Mesendoderm (in vitro differentiated cells): ENCODE measurements around the gene SP3.

Experiments used
- DNase-seq: peaks from one replicate; pipeline ENCODE4 v3.0.0; 2013
- H2AK5ac ChIP-seq: 2 replicates; pipeline ENCODE4 v1.6.1; 2013; ENCODE audit warnings: low read length, inconsistent platforms
- H2BK120ac ChIP-seq: 2 replicates; pipeline ENCODE4 v1.6.1; 2013; ENCODE audit warnings: low read depth, mild to moderate bottlenecking, low read length, moderate library complexity, mixed read lengths
- H2BK15ac ChIP-seq: replicated peaks from 2 replicates; pipeline ENCODE4 v1.6.1; 2013; ENCODE audit warnings: low read depth, mild to moderate bottlenecking, moderate library complexity
- H2BK5ac ChIP-seq: 2 replicates; pipeline ENCODE4 v1.6.1; 2013; ENCODE audit warnings: low read length, inconsistent platforms
- H3K18ac ChIP-seq: 2 replicates; pipeline ENCODE4 v1.6.1; 2013; ENCODE audit warnings: mild to moderate bottlenecking, low read length, mixed read lengths
- H3K23ac ChIP-seq: one replicate; pipeline ENCODE4 v1.6.1; 2013; ENCODE audit warnings: low read length
- H3K27ac ChIP-seq: 2 replicates; pipeline ENCODE4 v1.5.1; 2013; ENCODE audit warnings: low read depth, mild to moderate bottlenecking, inconsistent platforms, low read length, moderate library complexity
- H3K27me3 ChIP-seq: 2 replicates; pipeline ENCODE4 v1.6.1; 2013; ENCODE audit warnings: low read length, control low read depth, mild to moderate bottlenecking, inconsistent platforms; ENCODE audit not compliant: insufficient read depth, poor library complexity
- H3K36me3 ChIP-seq: 2 replicates; pipeline ENCODE4 v1.6.1; 2013; ENCODE audit warnings: low read length, inconsistent platforms; ENCODE audit not compliant: control insufficient read depth, insufficient read depth
- H3K4ac ChIP-seq: one replicate; pipeline ENCODE4 v1.6.1; 2013; ENCODE audit warnings: low read depth, mild to moderate bottlenecking, low read length, moderate library complexity
- H3K4me1 ChIP-seq: 2 replicates; pipeline ENCODE4 v1.6.1; 2013; ENCODE audit warnings: low read depth, low read length, inconsistent platforms; ENCODE audit not compliant: control insufficient read depth
- H3K4me2 ChIP-seq: 2 replicates; pipeline ENCODE4 v1.6.1; 2013; ENCODE audit warnings: low read length
- H3K4me3 ChIP-seq: 2 replicates; pipeline ENCODE4 v1.5.1; 2013; ENCODE audit warnings: mild to moderate bottlenecking, low read length
- H3K56ac ChIP-seq: one replicate; pipeline ENCODE4 v1.6.1; 2013; ENCODE audit warnings: low read length
- H3K79me1 ChIP-seq: 2 replicates; pipeline ENCODE4 v1.6.1; 2013; ENCODE audit warnings: low read length, inconsistent platforms
- H3K79me2 ChIP-seq: 2 replicates; pipeline ENCODE4 v1.6.1; 2013; ENCODE audit warnings: mild to moderate bottlenecking, low read length; ENCODE audit not compliant: control insufficient read depth, insufficient read depth
- H3K9ac ChIP-seq: 2 replicates; pipeline ENCODE4 v1.6.1; 2013; ENCODE audit warnings: low read length, inconsistent platforms
- H4K5ac ChIP-seq: one replicate; pipeline ENCODE4 v1.6.1; 2013; ENCODE audit warnings: low read length
- H4K8ac ChIP-seq: one replicate; pipeline ENCODE4 v1.6.1; 2013; ENCODE audit warnings: low read depth, mild to moderate bottlenecking, control low read depth, low read length, moderate library complexity
- WGBS: extraction: QIAGEN DNeasy Blood & Tissue Kit; methylation state at CpG from one replicate; pipeline ENCODE4 v1.1.7; 2013; ENCODE audit warnings: low lambda C conversion rate, missing lambda C conversion rate; ENCODE audit not compliant: insufficient coverage; ENCODE audit errors: extremely low coverage; 5-methylcytosine and 5-hydroxymethylcytosine counted together

SP3 gene

DNA sequence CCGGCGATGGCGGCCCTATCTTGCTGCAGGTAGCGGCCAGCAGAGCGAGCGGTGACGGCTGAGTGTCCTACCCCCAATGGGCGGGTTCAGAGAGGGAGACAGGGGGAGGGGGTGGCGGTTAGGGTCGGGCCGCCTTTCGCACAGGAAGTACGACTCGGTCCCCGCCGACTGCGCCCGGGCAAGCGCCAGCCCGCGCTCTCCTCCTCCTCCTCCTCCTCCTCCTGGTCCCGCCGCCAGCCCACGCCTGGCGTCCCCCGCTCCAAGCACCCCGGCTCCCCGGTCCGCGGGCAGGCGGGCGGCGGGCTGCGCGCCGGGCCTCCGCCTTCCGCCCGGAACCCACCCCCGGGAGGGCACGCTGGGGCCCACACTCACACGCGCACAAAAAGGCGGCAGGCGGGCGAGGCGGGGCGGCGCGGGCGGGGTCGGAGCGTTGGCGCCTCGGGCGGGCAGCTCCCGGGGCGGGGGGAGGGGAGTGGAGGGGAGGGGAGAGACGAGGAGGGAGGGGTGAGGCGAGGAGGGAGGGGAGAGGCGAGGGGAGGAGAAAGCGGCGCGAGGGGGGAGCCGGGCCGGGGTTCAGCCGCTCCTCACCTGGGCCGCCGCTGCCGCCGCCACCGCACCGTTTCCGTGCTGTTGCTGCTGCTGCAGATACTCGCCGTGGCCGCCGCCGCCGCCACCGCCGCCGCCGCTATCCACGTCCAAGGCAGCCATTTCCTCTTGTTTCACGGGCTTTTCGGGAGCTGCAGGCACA is 1.2 kb downstream of the SP3 start:
- Histone ChIP-seq H4K8ac (no peak overlapping the region), H2AK5ac (no peak overlapping the region), H3K56ac (peak overlapping the region; percentile 95), H3K9ac (peak overlapping the region; percentile 98), H3K27me3 (no peaks in the 10 kb centered on the region), H3K36me3 (no peaks in the 10 kb centered on the region), H3K4ac (peak overlapping the region; percentile 99), H2BK15ac (peak overlapping the region; percentile 38), H3K4me3 (peak overlapping the region; percentile 98), H2BK5ac (peak overlapping the region; percentile 91), H3K79me1 (no peaks in the 10 kb centered on the region), H3K4me2 (no peak overlapping the region), H3K18ac (peak overlapping the region; percentile 100), H3K27ac (peak overlapping the region; percentile 100), H4K5ac (no peak overlapping the region), H3K79me2 (peaks cover 38% of the 10 kb centered on the region), H2BK120ac (peak overlapping the region; percentile 93), H3K23ac (no peak overlapping the region), H3K4me1 (no peaks in the 10 kb centered on the region)
- WGBS, result no CpG with 5 or more reads among the region's 87 CpGs
- peak; percentile 95 for DNase-seq

DNA sequence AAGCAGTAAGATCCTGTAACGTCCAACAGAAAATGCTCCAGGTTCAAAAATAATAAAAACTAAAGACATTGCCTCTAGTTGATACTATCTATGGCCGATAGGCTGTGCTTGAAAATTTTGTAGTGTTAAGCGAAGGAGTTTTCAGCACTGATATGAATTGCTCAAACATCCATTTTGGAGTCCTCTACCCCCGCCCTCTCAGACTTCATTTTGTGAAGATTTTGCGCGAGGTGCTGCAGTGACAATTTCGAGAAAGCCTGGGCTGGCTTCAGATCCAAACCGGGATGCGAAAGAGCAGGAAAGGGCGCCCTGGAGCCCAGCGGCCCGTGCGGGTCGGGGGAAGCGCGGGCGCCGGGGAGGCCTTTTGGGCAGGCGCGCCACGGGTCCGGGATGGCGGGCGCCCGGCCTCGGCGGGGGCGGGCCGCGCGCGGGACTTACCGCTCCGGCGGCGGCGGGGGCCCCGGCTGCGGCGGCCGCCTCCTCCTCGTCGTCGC is 1.8 kb downstream of the SP3 start:
- Histone ChIP-seq H3K9ac (peak overlapping the region; percentile 98), H4K8ac (no peak overlapping the region), H3K23ac (no peak overlapping the region), H3K18ac (peak overlapping the region; percentile 100), H3K36me3 (no peaks in the 10 kb centered on the region), H3K27me3 (no peaks in the 10 kb centered on the region), H3K79me2 (peaks cover 41% of the 10 kb centered on the region), H2BK5ac (no peak overlapping the region), H2BK15ac (no peak overlapping the region), H3K56ac (peak overlapping the region; percentile 95), H3K4me1 (no peaks in the 10 kb centered on the region), H3K4ac (peak overlapping the region; percentile 88), H2BK120ac (peak overlapping the region; percentile 35), H2AK5ac (no peak overlapping the region), H3K4me3 (peak overlapping the region; percentile 98), H3K79me1 (no peaks in the 10 kb centered on the region), H3K27ac (peak overlapping the region; percentile 100), H4K5ac (no peak overlapping the region), H3K4me2 (peak overlapping the region; percentile 29)
- peak; percentile 83 for DNase-seq
- no CpG with 5 or more reads among the region's 44 CpGs for WGBS

GRCh38 chr2:173962583-173963110 is 2.5 kb downstream of the SP3 start:
- Histone ChIP-seq H3K79me2 (peaks cover 45% of the 10 kb centered on the region), H2AK5ac (no peak overlapping the region), H3K4me3 (peak overlapping the region; percentile 98), H3K27me3 (no peaks in the 10 kb centered on the region), H3K27ac (no peak overlapping the region), H3K23ac (no peak overlapping the region), H3K79me1 (no peaks in the 10 kb centered on the region), H2BK120ac (no peak overlapping the region), H3K56ac (peak overlapping the region; percentile 71), H2BK5ac (no peak overlapping the region), H2BK15ac (no peak overlapping the region), H3K4me2 (peak overlapping the region; percentile 40), H3K36me3 (no peaks in the 10 kb centered on the region), H3K9ac (peak overlapping the region; percentile 98), H4K5ac (no peak overlapping the region), H3K4me1 (no peaks in the 10 kb centered on the region), H3K18ac (no peak overlapping the region), H4K8ac (no peak overlapping the region), H3K4ac (no peak overlapping the region)
- 50% methylated on average over 2 of the region's 4 CpGs for WGBS
- no peak for DNase-seq

DNA sequence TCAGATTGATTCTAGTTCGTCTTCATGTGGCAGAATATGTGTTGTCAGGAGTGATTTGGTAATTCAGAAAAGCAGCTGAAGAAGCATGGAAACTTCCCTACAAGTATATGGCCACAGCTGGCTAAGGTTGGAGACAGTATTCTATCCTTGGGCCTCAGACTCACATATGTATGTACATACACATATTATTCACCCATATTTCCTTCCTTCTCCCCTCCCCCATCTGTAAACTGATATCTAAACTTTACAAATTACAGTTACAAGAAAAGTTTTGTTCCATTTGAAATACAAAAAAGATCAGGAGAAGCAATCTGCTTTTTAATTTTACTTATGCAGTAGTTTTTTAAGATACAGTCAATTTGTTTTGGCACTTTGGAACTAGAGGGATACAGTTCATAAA is 3.1 kb downstream of the SP3 start:
- DNase-seq, result no peak
- Histone ChIP-seq H2AK5ac (no peak overlapping the region), H3K4me3 (no peak overlapping the region), H3K27me3 (no peaks in the 10 kb centered on the region), H3K18ac (no peak overlapping the region), H3K9ac (peak overlapping the region; percentile 74), H3K79me2 (peaks cover 50% of the 10 kb centered on the region), H2BK15ac (no peak overlapping the region), H4K5ac (no peak overlapping the region), H2BK5ac (no peak overlapping the region), H3K23ac (no peak overlapping the region), H3K36me3 (no peaks in the 10 kb centered on the region), H3K4me2 (peak overlapping the region; percentile 48), H3K27ac (no peak overlapping the region), H3K79me1 (no peaks in the 10 kb centered on the region), H3K4ac (no peak overlapping the region), H4K8ac (no peak overlapping the region), H3K56ac (peak overlapping the region; percentile 65), H2BK120ac (no peak overlapping the region), H3K4me1 (no peaks in the 10 kb centered on the region)
- WGBS, result no CpG with 5 or more reads among the region's 1 CpG

DNA sequence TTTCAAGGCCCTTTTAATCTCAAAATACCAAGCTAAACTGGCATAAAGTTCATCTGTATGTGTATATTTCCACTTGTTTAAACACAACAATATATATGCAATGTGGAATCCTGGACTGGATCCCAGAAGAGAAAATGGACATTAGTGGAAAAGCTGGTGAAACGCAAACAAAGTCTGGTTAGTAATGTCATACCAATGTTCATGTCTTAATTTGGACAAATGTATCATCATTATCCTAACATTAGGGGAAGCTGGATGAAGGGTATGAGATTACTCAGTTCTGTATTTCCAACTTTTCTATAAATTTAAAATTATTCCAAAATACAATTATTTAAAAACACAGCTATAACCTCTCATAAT is 3.8 kb downstream of the SP3 start:
- no peak overlapping the region for H3K56ac ChIP-seq
- H3K4me3 ChIP-seq, result no peak overlapping the region
- H4K8ac ChIP-seq, result no peak overlapping the region
- no CpG with 5 or more reads among the region's 1 CpG for WGBS
- H2BK5ac ChIP-seq, result no peak overlapping the region
- H3K36me3 ChIP-seq, result no peaks in the 10 kb centered on the region
- no peak overlapping the region for H2BK15ac ChIP-seq
- no peak overlapping the region for H3K27ac ChIP-seq
- no peaks in the 10 kb centered on the region for H3K27me3 ChIP-seq
- no peak overlapping the region for H3K23ac ChIP-seq
- H3K4me1 ChIP-seq, result no peaks in the 10 kb centered on the region
- no peak overlapping the region for H3K18ac ChIP-seq
- no peak overlapping the region for H3K9ac ChIP-seq
- H3K79me1 ChIP-seq, result no peaks in the 10 kb centered on the region
- DNase-seq, result no peak
- H2BK120ac ChIP-seq, result no peak overlapping the region
- H4K5ac ChIP-seq, result no peak overlapping the region
- H2AK5ac ChIP-seq, result no peak overlapping the region
- peaks cover 53% of the 10 kb centered on the region for H3K79me2 ChIP-seq
- H3K4ac ChIP-seq, result no peak overlapping the region
- no peak overlapping the region for H3K4me2 ChIP-seq
